ENCODE results near the gene RBM25.
"Not testable (repeated sequence)": the region's sequence is repeated elsewhere in the genome, so short reads cannot be mapped to it uniquely, and the experiment has no call there.

Gene RBM25

DNA sequence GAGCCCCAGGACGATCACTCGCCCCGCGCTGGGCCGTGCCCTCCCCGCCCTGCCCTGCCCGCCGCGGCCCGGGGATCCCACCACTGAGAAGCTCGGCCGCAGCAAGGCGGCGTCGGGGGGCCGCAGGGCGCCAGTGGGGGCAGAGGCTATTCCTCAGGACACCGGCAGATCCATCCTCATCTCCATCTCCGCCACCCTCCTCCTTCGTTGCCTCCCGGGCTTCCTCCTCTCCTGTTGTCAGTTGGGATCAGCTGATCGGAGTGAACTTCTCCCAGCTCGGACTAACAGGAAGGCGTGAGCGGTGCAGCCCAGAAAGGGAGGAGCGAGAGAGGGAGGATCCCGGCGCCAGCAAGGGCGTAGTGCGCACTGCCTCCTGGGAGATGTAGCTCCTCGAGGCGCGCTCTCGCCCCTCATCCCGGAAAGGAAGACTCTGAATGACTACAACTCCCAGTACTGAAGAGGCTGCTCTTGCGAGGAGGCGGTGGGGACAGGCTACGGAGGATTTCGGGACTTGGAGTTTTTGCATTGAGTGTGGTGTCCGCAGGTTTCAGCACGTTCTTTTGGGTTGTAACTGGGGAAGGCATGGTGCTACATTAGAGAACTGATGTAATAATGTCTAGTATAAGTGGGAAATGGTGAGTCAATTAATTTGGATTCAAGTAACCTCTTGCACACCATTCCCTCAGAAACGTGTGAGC lies 31.3 kb upstream of the RBM25 start, which contains the start of gene ZFYVE1:
Gene ZFYVE1, minus strand, starts transcription at position 262 of the 698 bp plus-strand sequence. CDS start 2,598 bp downstream, outside the sequence.
- H3K4me3 ChIP-seq (ENCODE audit: low read depth, low read length), result peak within 1 kb of the TSS; percentile 84
- in situ Hi-C loops (cut with HindIII; ENCODE audit: low sequenced_read_pairs), result no loop called here
- TF ChIP-seq, protein P1, sequence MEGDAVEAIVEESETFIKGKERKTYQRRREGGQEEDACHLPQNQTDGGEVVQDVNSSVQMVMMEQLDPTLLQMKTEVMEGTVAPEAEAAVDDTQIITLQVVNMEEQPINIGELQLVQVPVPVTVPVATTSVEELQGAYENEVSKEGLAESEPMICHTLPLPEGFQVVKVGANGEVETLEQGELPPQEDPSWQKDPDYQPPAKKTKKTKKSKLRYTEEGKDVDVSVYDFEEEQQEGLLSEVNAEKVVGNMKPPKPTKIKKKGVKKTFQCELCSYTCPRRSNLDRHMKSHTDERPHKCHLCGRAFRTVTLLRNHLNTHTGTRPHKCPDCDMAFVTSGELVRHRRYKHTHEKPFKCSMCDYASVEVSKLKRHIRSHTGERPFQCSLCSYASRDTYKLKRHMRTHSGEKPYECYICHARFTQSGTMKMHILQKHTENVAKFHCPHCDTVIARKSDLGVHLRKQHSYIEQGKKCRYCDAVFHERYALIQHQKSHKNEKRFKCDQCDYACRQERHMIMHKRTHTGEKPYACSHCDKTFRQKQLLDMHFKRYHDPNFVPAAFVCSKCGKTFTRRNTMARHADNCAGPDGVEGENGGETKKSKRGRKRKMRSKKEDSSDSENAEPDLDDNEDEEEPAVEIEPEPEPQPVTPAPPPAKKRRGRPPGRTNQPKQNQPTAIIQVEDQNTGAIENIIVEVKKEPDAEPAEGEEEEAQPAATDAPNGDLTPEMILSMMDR (IDR thresholded peaks at IDR 0.05; ENCODE audit: low read depth, low read length), result no peak
- peak; percentile 99 for DNase-seq (ENCODE audit: low read depth, low spot score)

DNA sequence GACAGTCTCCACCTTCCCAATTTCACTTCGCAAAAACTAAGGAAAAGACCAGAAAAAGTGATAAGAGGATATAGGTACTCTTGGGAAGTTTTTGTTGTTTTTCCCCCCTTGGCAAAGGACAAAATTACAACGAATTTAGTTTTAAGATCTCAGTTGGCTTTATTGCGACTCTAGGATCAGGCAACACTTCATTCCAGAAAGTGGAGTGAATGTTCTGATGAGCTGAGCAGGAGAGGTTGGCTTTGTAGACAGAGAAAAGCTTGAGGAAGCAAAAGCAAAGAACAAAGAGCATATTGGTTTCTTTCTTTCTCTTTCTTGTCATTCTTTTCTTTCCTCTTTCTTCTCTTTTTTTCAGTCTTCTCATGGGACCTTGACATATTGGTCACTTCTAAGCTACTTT lies 30.8 kb upstream of the RBM25 start:
- DNase-seq (ENCODE audit: low read depth, low spot score), result no peak
- in situ Hi-C loops (cut with HindIII; ENCODE audit: low sequenced_read_pairs), result no loop called here
- TF ChIP-seq, protein P1 (IDR thresholded peaks at IDR 0.05; ENCODE audit: low read depth, low read length), result no peak
- H3K4me3 ChIP-seq (ENCODE audit: low read depth, low read length), result peak overlapping the region; percentile 84

DNA sequence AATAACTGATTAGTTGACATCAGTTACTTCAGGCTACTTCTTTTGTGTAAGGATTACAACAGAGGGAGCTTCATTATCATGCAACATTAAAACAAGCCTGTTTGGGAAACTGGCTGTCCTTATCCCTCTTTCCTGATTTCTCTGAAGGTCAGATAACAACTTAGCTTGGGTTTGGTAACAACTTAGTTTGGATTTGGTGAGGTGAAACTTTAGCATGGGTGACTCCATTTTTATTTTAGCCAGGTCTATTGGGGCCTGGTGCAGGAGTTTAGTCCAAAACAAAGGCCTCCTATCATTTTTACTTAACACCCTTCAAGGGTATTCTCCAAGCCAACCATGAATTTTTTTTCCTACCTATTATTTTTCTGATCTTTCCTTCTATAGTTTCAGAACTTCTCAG lies 30.4 kb upstream of the RBM25 start:
- DNase-seq (ENCODE audit: low read depth, low spot score), result no peak
- in situ Hi-C loops (cut with HindIII; ENCODE audit: low sequenced_read_pairs), result no loop called here
- no peak overlapping the region for H3K4me3 ChIP-seq (ENCODE audit: low read depth, low read length)
- TF ChIP-seq, protein P1 (IDR thresholded peaks at IDR 0.05; ENCODE audit: low read depth, low read length), result no peak

DNA sequence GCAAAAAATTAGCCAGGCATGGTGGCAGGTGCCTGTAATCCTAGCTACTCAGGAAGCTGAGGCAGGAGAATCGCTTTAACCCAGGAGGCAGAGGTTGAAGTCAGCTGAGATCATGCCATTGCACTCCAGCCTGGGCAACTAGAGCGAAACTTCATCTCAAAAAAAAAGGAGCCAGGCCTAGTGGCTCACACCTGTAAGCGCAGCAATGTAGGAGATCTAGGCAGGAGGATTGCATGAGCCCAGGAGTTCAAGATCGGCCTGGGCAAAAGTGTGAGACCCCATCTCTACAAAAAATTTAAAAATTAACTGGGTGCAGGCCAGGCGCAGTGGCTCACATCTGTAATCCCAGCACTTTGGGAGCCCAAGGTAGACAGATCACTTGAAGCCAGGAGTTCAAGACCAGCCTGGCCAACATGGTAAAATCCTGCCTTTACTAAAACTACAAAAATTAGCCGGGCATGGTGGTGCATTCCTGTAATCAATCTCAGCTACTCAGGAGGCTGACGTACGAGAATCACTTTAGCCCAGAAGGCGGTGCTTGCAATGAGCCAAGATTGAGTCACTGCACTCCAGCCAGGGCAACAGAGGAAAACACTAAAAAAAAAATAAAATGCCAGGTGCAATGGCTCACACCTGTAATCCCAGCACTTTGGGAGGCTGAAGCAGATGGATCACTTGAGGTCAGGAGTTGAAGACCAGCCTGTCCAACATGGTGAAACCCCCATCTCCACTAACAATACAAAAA lies 21.5 kb upstream of the RBM25 start:
- H3K4me3 ChIP-seq (ENCODE audit: low read depth, low read length); in situ Hi-C loops (cut with HindIII; ENCODE audit: low sequenced_read_pairs): not testable (repeated sequence)
- peak; percentile 11 for DNase-seq (ENCODE audit: low read depth, low spot score)

DNA sequence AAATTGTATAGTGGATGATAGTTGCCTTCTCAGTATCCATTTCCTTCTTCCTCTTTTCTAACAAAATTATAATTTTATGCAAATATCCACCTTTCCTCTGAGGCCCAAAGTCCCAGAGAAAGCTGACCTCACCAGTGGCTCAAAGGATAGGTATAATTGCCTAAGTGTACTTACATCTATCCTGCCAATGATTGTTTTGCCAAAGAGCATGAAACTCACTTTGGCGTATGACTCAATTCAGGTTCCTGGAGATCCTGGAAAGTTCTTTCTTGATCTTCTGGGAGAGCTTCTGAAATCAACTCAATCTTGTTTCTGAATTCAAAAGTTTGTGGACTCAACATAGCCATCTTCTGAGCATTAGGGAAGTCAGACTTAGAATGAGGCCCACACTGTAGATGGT lies 10.5 kb upstream of the RBM25 start:
- TF ChIP-seq, protein P1 (IDR thresholded peaks at IDR 0.05; ENCODE audit: low read depth, low read length), result no peak
- H3K4me3 ChIP-seq (ENCODE audit: low read depth, low read length), result no peak overlapping the region
- no peak for DNase-seq (ENCODE audit: low read depth, low spot score)
- in situ Hi-C loops (cut with HindIII; ENCODE audit: low sequenced_read_pairs), result no loop called here

DNA sequence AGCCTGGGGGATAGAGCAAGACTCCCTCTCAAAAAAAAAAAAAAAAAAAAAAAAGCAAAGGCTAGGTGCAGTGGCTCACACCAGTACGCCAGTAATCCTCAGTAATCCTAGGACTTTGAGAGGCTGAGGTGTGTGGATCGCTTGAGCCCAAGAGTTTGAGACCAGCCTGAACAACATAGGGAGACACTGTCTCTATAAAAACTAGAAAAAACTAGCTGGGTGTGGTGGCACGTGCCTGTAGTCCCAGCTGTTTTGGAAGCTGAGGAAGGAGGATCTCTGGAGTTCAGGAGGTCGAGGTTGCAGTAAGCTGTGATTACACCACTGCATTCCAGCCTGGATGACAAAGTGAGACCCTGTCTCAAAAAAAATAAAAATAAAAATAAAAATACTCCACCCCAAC lies 8.9 kb upstream of the RBM25 start:
- TF ChIP-seq, protein P1 (IDR thresholded peaks at IDR 0.05; ENCODE audit: low read depth, low read length), result no peak
- no peak overlapping the region for H3K4me3 ChIP-seq (ENCODE audit: low read depth, low read length)
- DNase-seq (ENCODE audit: low read depth, low spot score), result no peak
- in situ Hi-C loops (cut with HindIII; ENCODE audit: low sequenced_read_pairs), result no loop called here

DNA sequence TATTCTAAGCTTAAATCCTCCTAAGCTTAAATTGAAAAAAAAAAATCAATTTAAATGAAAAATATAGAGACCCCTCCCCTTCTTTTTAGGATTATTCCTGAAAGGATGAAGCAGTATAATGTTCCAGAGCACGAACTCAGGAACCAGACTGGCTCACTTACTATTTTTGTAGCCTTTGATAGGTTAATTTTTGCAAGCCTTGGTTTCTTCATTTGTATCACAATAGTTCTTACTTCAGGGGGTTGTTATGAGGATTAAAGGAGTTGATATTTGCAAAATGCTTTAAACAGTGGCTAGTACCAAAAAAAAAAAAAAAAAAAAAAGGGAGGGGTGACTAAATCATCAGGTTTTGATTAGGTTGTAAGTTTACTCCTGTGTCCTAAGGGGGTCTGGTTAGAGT lies 3.1 kb upstream of the RBM25 start:
- in situ Hi-C loops (cut with HindIII; ENCODE audit: low sequenced_read_pairs), result no loop called here
- DNase-seq (ENCODE audit: low read depth, low spot score), result no peak
- TF ChIP-seq, protein P1 (IDR thresholded peaks at IDR 0.05; ENCODE audit: low read depth, low read length), result no peak
- H3K4me3 ChIP-seq (ENCODE audit: low read depth, low read length), result no peak overlapping the region
